HG02571 (cell line): Measurements from ENCODE around the gene TARDBP.
"Not testable (repeated sequence)": the region's sequence is repeated elsewhere in the genome, so short reads cannot be mapped to it uniquely, and the experiment has no call there.

Experiments
- ATAC-seq: cut with Tn5 transposase; IDR thresholded peaks from one replicate; pipeline ENCODE4 v1.9.1; 2021; ENCODE audit warnings: mild to moderate bottlenecking, moderate library complexity; ENCODE audit not compliant: unreplicated experiment

Gene TARDBP

DNA sequence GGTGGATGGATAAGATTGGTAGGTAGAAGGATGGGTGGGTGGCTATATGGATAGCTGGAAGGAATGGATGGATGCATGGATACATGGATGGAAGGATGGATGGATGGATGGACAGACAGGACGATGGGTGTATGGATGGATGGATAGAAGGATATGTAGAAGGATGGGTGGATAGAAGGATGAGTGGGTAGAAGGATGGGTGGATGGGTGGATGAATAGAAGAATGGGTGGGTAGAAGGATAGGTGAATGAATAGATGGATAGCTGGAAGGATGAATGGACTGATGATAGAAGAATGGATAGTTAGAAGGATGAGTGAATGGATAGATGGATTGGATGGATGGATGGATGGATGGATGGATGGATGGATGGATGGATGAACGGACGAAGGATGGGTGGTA lies 29.6 kb downstream of the TARDBP start:
- ATAC-seq = no peak

GRCh38 chr1:11042995-11043874 lies 30.8 kb downstream of the TARDBP start:
- ATAC-seq = no peak

GRCh38 chr1:11044086-11044848 lies 31.8 kb downstream of the TARDBP start:
- ATAC-seq = no peak

GRCh38 chr1:11044849-11045427 lies 32.5 kb downstream of the TARDBP start:
- no peak for ATAC-seq

DNA sequence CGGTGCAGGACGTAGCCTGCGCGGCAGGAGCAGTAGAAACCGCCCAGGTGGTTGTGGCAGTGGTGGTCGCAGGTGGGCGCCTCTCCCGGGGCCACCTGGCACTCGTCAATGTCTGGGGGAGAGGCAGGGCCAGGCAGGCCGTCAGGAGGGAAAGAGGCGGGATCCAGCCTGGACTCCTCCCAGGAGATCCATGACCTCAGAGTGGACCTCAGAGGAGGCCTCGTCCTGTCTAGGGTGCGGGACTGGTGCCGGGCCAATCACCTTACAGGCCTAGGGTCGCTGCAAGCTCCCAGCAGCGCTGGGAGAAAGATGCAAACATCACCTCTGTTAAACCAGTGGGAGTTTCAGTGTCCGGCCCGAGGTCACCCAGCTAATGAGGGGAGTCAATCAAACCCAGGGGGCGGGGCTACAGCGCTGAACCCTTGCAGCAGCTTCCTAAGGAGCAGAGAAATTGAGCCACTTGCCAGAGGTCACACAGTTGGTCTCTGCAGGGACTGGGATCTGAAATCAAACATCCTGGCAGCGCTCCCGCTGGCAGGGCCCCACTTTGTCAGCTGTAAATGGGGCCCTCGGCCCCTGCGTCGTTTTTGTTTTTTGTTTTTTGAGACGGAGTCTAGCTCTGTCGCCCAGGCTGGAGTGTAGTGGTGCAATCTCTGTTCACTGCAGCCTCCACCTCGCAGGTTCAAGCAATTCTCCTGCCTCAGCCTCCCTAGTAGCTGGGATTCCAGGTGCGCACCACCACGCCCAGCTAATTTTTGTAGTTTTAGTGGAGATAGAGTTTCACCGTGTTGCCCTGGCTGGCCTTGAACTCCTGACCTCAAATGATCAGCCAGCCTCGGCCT lies 33.2 kb downstream of the TARDBP start:
- no peak for ATAC-seq

- no peak for ATAC-seq
These were observed 33.8 kb downstream of the TARDBP start for GRCh38 chr1:11046270-11046566.

GRCh38 chr1:11046625-11047365 lies 34.3 kb downstream of the TARDBP start, which contains the start of gene MASP2:
TSS of gene MASP2 (minus strand) at chr1:11047239. CDS start at chr1:11047207, 32 bp downstream.
- no peak for ATAC-seq

DNA sequence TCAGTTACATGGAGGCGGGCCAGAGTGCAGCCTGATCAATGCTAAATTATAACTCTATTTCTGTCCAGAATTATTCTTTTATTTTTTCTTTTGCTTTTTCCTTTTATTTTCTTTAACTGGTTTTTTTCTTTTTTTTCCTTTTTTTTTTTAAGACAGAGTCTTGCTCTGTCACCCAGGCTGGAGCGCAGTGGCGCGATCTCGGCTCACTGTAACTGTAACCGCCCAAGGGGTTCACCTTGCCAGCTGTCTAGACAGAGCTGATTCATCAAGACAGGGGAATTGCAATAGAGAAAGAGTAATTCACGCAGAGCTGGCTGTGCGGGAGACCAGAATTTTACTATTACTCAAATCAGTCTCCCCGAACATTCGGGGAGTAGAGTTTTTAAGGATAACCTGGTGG lies 38.7 kb downstream of the TARDBP start:
- not testable (repeated sequence) for ATAC-seq

GRCh38 chr1:11051781-11052511 lies 39.5 kb downstream of the TARDBP start:
- no peak for ATAC-seq

DNA sequence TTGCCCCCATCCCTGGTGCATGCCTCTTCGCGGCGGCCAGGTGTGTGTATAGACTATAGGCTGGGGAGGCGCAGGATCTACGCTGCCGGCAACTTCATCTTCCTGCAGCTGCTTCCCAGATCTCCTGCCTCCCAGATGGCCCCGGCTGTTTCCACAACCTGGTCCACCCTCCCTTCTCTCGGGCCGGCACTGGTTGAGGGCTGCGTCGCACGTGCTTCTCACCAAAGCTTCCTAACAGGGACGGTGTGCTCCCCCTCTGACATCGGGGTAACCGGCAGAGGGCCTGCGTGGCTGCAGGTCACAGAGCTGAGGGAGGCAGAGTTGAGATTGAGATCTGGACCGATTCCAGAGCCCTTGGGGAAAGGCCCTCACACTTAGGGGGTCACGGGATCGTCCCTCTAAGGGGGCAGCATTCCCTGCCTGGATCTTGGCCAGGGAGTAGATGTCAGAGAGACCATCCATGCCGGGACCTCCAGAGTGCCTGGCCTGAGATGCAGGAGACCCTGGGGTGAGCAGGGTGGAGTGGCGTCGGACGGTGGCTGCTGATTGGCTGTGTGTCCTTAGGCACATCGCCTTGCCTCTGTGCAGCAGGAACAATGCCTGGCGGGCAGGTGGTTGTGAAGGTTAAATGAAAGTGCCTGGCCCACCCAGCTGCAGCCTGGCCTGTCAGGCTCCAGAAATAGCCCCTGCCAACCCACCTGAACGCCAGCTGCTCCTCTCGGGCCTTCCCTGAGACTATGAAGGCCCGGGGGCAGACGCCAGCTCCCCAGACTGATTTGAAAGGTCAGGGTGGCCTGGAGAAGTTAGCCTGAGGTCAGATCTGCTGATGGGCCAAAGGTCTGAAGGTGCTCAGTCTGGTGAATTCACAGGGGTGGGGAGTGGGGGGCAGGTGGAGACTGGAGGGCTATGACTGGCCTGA lies 40.6 kb downstream of the TARDBP start:
- no peak for ATAC-seq

- ATAC-seq = no peak
These were observed 41.3 kb downstream of the TARDBP start for GRCh38 chr1:11053758-11054137.

DNA sequence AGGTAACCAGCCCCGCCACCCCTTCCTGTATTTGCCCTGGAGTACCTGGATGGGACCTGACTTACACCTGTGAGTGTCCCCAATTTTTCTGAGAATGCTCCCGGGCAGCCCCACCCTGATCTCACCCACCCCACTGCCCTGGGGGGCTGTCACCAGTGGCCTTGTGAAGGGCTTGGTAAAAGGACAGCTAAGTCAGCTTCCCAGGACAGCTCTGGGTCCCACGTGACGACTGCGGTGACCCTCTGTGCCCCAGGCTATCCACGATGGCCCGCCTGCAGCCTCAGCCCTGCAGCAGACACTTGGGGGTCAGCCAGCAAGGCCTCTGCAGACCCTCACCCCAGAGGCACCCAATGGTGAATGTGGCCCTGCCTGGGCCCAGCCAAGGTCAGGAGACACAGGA lies 41.7 kb downstream of the TARDBP start:
- no peak for ATAC-seq

DNA sequence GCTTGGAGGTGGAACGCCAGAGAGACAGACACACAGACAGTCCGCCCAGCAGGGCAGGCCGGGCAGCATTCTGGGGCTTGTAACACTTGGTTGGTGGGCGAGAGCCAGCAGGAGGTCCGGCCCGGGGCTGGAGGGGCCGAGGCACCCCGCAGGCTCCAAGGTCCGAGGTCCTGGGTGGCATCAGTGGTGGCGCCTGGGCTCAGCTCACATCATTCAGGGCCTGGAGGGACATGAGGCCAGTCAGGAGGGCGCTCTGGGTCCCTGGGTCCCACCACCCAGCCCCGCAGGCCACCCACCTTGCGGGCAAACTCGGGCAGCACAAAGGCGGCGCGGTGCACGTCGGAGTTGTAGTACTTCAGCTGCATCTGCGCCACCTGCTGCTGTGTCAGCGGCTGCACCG lies 42.2 kb downstream of the TARDBP start:
- no peak for ATAC-seq

- no peak for ATAC-seq
These were observed 43.2 kb downstream of the TARDBP start for GRCh38 chr1:11055676-11056075.

DNA sequence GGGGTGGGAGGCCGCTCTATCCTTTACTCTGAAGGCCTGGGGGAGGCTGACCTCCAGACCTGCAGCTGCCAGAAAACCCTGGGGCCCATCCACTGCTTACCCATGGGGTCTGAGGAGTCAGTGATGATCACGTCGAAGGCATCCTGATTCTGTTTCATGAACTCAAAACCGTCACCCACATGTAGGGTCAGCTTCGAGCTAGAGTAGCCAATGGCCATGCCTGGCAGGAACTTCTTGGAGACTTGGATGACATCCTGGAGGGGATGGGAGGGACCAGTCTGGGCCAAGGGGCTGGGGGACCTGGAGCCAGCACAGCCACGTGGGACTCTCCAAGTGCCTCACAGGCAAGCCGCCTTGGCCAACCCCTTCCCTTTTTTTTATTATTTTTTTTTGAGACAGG lies 44.0 kb downstream of the TARDBP start:
- ATAC-seq = no peak

DNA sequence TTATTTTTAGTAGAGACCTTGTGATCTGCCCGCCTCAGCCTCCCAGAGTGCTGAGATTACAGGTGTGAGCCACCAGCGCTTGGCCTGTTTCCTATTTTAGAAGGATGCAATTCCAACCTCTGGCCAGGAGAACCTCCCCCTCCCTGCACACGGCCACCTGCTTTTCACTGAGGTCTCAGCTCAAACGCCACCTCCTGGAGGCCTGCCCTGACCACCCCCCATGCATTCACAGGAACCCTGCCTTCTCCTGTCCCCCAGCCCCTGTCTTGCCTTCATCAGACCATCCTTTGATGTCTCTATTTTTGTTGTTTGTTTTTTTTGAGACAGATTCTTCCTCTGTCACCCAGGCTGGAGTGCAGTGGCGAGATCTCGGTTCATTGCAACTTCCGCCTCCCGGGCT lies 45.0 kb downstream of the TARDBP start:
- ATAC-seq = no peak

- no peak for ATAC-seq
These were observed 45.6 kb downstream of the TARDBP start for GRCh38 chr1:11058026-11058425.

DNA sequence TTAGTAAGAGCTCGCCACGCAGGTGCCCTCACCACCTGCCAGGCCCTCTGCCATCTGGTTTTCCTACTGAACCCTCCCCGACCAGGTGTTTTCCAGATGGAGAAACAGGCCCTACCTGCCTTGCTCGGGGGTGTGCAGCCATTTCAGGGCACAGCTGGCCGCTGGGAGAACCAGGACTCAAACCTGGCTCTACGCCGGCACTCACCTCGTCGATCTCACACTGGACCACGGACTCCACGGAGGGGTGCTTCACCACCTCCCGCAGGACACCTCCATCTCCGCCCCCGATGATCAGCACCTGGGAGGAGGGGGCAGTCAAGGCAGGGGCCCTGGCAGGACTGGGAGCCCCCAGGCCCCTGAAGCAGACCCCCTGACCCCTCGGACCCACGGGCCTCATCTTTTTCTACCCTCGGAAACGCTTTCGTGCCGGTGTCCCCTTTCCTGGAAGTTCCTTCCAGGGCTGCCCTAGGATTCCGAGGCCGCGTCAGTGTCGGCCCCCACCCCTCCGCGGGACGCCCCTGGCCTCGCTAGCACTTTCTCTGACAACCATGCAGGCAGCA lies 46.2 kb downstream of the TARDBP start:
- ATAC-seq = no peak
